BLaER1 treated with 17β-estradiol and CSF1 and Interleukin-3, amounts not matched to agents 10 nM and 100 nM (cell line): Measurements from ENCODE around the gene RBPJ.
A peak's percentile ranks its signal among the peaks of the same experiment; 100 is the strongest.

Source experiments
- H3K27ac ChIP-seq, 11 experiments: shearing (Covaris generic); formaldehyde crosslinking; 2 replicates each; pipeline ENCODE4 v1.8.1; 2022
- H3K27me3 ChIP-seq, 11 experiments: shearing (Covaris generic); formaldehyde crosslinking; 2 replicates each; pipeline ENCODE4 v1.8.1; 2022
- H3K36me3 ChIP-seq, 11 experiments: shearing (Covaris generic); formaldehyde crosslinking; 2 replicates each; pipeline ENCODE4 v1.8.1; 2022
- H3K4me1 ChIP-seq, 10 experiments: shearing (Covaris generic); formaldehyde crosslinking; 2 replicates each; pipeline ENCODE4 v1.8.1; 2022
- H3K4me2 ChIP-seq, 11 experiments: shearing (Covaris generic); formaldehyde crosslinking; 2 replicates each; pipeline ENCODE4 v1.8.1; 2022
- H3K4me3 ChIP-seq, 10 experiments: shearing (Covaris generic); formaldehyde crosslinking; 2 replicates each; pipeline ENCODE4 v1.8.1; 2022
- H3K9ac ChIP-seq, 11 experiments: shearing (Covaris generic); formaldehyde crosslinking; 2 replicates each; pipeline ENCODE4 v1.8.1; 2022
- H3K9me3 ChIP-seq, 11 experiments: shearing (Covaris generic); formaldehyde crosslinking; replicated peaks in 1 of 11; 2 replicates each; pipeline ENCODE4 v1.8.1; 2022
- H4K20me1 ChIP-seq, 11 experiments: shearing (Covaris generic); formaldehyde crosslinking; 2 replicates each; pipeline ENCODE4 v1.8.1; 2022
- Cebpa-rat ChIP-seq, 11 experiments: shearing (Covaris generic); IDR thresholded peaks; 2 replicates each; pipeline ENCODE4 v1.8.1; 2022

Gene RBPJ

GRCh38 chr4:26321373-26322221 lies 783 bp downstream of the RBPJ start:
- peaks cover 0 to 12% (median 0%) of the 10 kb centered on the region in 11 experiments; a peak in 2 of 22 replicates for H3K36me3 ChIP-seq
- peaks cover 43 to 63% (median 53%) of the 10 kb centered on the region in 10 experiments for H3K4me1 ChIP-seq
- peak overlapping the region; percentile 89 to 99 (median 97) for H3K27ac ChIP-seq
- TF ChIP-seq Cebpa-rat (IDR thresholded peaks at IDR 0.05) = no peak
- peaks cover 0 to 18% (median 8%) of the 10 kb centered on the region in 11 experiments; a peak in 15 of 22 replicates for H3K9me3 ChIP-seq
- no peaks in the 10 kb centered on the region for H3K27me3 ChIP-seq
- peaks cover 28 to 96% (median 52%) of the 10 kb centered on the region in 11 experiments for H4K20me1 ChIP-seq
- H3K4me2 ChIP-seq = peak overlapping the region; percentile 82 to 99 (median 95)
- peak overlapping the region; percentile 76 to 98 (median 90) for H3K4me3 ChIP-seq
- H3K9ac ChIP-seq = peak overlapping the region; percentile 95 to 99 (median 98)

- Histone ChIP-seq H3K27ac (peak overlapping the region; percentile 89 to 99 (median 97); a peak in 21 of 22 replicates), H3K36me3 (peaks cover 0 to 11% (median 0%) of the 10 kb centered on the region in 11 experiments; a peak in 2 of 22 replicates), H3K4me3 (peak overlapping the region; percentile 76 to 98 (median 90)), H3K4me1 (peaks cover 50 to 66% (median 60%) of the 10 kb centered on the region in 10 experiments), H4K20me1 (peaks cover 36 to 96% (median 60%) of the 10 kb centered on the region in 11 experiments), H3K27me3 (no peaks in the 10 kb centered on the region), H3K4me2 (peak overlapping the region; percentile 82 to 99 (median 95)), H3K9me3 (peaks cover 0 to 11% (median 1%) of the 10 kb centered on the region in 11 experiments; a peak in 14 of 22 replicates), H3K9ac (peak overlapping the region; percentile 95 to 99 (median 98))
- no peak for TF ChIP-seq Cebpa-rat (IDR thresholded peaks at IDR 0.05)
Observed at GRCh38 chr4:26322346-26322745, 1.5 kb downstream of the RBPJ start.

DNA sequence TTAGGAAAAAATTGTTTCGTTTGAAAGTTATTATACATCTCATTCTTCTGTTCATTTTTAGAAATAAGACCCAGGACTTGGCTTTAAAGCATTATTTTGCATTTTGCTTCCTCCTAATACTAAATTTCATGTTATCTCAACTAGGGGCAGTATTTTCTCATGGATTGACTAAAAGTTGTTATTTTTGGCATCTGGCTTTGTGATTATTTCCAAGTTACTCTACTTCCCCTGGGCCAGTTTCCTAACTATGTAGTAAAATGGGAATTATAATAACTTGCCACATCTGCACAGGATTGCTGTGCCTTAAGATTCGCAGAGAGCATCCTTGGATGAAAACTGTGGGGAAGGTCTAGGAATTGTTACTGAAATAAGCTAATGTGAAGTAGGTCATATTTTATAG lies 3.0 kb downstream of the RBPJ start:
- Histone ChIP-seq H3K4me2 (peak overlapping the region; percentile 82 to 99 (median 95)), H3K4me1 (peaks cover 41 to 63% (median 55%) of the 10 kb centered on the region in 10 experiments), H3K4me3 (peak overlapping the region in 5 of 10 experiments; percentile 76 to 98 (median 91); a peak in 9 of 20 replicates), H3K9ac (peak overlapping the region in 7 of 11 experiments; percentile 48 to 99 (median 98); a peak in 11 of 22 replicates), H3K27ac (peak overlapping the region in 5 of 11 experiments; percentile 16 to 98 (median 97); a peak in 7 of 22 replicates), H4K20me1 (peaks cover 51 to 96% (median 75%) of the 10 kb centered on the region in 11 experiments), H3K36me3 (peaks cover 0 to 17% (median 0%) of the 10 kb centered on the region in 11 experiments; a peak in 7 of 22 replicates), H3K27me3 (no peaks in the 10 kb centered on the region), H3K9me3 (no peaks in the 10 kb centered on the region)
- no peak for TF ChIP-seq Cebpa-rat (IDR thresholded peaks at IDR 0.05)

DNA sequence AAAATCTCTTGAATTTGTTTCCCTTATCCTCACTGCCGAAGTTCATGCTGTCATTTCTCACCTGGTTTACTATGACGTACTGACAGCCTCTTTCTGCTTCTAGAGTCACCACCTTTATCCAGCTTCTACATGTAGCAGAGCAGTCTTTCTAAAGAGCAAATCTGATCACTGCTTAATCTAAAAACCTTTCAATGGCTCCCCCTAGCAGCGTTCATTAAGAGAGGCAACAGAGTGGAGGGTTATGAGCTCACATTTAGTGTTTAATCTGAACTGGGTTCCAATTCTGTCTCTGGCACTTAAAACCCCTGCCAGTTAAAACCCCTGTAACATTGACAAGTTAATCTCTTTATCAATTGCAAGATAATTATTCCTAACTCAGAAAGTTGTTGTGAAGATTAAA lies 4.4 kb downstream of the RBPJ start:
- Histone ChIP-seq H3K9ac (peak overlapping the region in 3 of 11 experiments; percentile 95 to 99 (median 97); a peak in 7 of 22 replicates), H3K27me3 (no peaks in the 10 kb centered on the region), H3K9me3 (no peaks in the 10 kb centered on the region), H4K20me1 (peaks cover 64 to 99% (median 88%) of the 10 kb centered on the region in 11 experiments), H3K27ac (peak overlapping the region in 3 of 11 experiments; percentile 3 to 98 (median 97); a peak in 5 of 22 replicates), H3K4me1 (peaks cover 43 to 76% (median 57%) of the 10 kb centered on the region in 10 experiments), H3K36me3 (peaks cover 0 to 25% (median 0%) of the 10 kb centered on the region in 11 experiments; a peak in 7 of 22 replicates), H3K4me3 (peak overlapping the region in 3 of 10 experiments; percentile 76 to 91 (median 89); a peak in 7 of 20 replicates), H3K4me2 (peak overlapping the region; percentile 4 to 99 (median 91); a peak in 16 of 22 replicates)
- no peak for TF ChIP-seq Cebpa-rat (IDR thresholded peaks at IDR 0.05)

DNA sequence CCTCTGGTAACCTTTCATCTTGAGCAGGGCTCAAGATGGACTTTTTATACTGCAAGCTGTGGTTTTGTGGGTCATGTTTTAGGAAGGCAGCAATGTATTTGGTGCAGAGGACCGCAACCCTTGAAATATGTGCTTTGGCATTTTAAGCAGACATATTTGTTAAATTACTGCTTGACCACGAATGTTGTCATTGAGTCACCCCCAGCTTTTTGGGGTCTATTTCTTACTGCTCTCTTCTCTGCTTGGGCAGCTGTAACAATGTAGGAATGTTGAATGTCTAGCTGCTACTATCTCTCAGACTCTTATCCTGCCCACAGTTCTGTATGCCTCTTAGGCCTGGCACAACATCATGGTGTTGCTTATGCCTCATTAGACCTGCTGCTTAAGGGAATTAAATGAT lies 6.0 kb downstream of the RBPJ start:
- Histone ChIP-seq H3K4me1 (peaks cover 58 to 92% (median 73%) of the 10 kb centered on the region in 10 experiments), H3K27ac (0 out of 22 replicates have a peak overlapping the region, but pooled peaks of 1 of the 11 experiments have one; percentile 16), H3K36me3 (peaks cover 0 to 33% (median 0%) of the 10 kb centered on the region in 11 experiments; a peak in 11 of 22 replicates), H3K27me3 (no peaks in the 10 kb centered on the region), H4K20me1 (peaks cover 80 to 100% (median 99%) of the 10 kb centered on the region in 11 experiments), H3K4me3 (peak overlapping the region in 2 of 10 experiments; percentile 20 to 91; a peak in 3 of 20 replicates), H3K4me2 (peak overlapping the region; percentile 47 to 99 (median 57)), H3K9ac (peak overlapping the region in 4 of 11 experiments; percentile 10 to 99 (median 74); a peak in 7 of 22 replicates), H3K9me3 (no peaks in the 10 kb centered on the region)
- no peak for TF ChIP-seq Cebpa-rat (IDR thresholded peaks at IDR 0.05)

- no peak for TF ChIP-seq Cebpa-rat (IDR thresholded peaks at IDR 0.05)
- H3K9me3 ChIP-seq = no peaks in the 10 kb centered on the region
- peaks cover 0 to 53% (median 7%) of the 10 kb centered on the region in 11 experiments; a peak in 17 of 22 replicates for H3K36me3 ChIP-seq
- H3K4me1 ChIP-seq = peaks cover 32 to 100% (median 51%) of the 10 kb centered on the region in 10 experiments
- H3K9ac ChIP-seq = peak overlapping the region in 2 of 11 experiments; percentile 23 to 50; a peak in 2 of 22 replicates
- H4K20me1 ChIP-seq = peaks cover 96 to 100% (median 100%) of the 10 kb centered on the region in 11 experiments
- peak overlapping the region; percentile 53 to 90 (median 68) for H3K4me2 ChIP-seq
- no peak overlapping the region for H3K4me3 ChIP-seq
- peak overlapping the region in 7 of 11 experiments; percentile 2 to 53 (median 14); a peak in 9 of 22 replicates for H3K27ac ChIP-seq
- no peaks in the 10 kb centered on the region for H3K27me3 ChIP-seq
Observed at GRCh38 chr4:26330186-26330787, 9.5 kb downstream of the RBPJ start.

DNA sequence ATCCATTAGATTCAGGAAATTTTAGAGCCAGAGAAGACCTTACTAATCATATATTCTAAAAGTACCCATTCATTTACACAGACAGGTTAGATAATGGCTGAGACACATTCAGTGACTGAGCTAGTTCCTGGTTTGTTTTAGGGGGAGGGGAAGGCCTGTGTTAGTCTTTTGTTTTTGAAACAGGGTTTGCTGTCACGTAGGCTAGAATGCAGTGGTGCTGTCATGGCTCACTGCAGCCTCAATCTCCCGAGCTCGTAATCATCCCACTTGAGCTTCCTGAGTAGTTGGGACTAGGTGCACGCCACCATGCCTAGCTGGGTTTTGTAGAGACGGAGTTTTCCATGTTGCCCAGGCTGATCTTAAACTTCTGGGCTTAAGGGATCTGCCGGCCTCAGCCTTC lies 10.1 kb downstream of the RBPJ start:
- TF ChIP-seq Cebpa-rat (IDR thresholded peaks at IDR 0.05) = no peak
- H3K9me3 ChIP-seq = no peaks in the 10 kb centered on the region
- peaks cover 0 to 59% (median 11%) of the 10 kb centered on the region in 11 experiments; a peak in 18 of 22 replicates for H3K36me3 ChIP-seq
- H3K4me3 ChIP-seq = no peak overlapping the region
- peak overlapping the region in 7 of 11 experiments; percentile 2 to 50 (median 16); a peak in 5 of 22 replicates for H3K9ac ChIP-seq
- peak overlapping the region; percentile 53 to 90 (median 68) for H3K4me2 ChIP-seq
- peak overlapping the region in 7 of 11 experiments; percentile 2 to 53 (median 30); a peak in 10 of 22 replicates for H3K27ac ChIP-seq
- no peaks in the 10 kb centered on the region for H3K27me3 ChIP-seq
- H4K20me1 ChIP-seq = peaks cover 96 to 100% (median 100%) of the 10 kb centered on the region in 11 experiments
- peaks cover 31 to 100% (median 46%) of the 10 kb centered on the region in 10 experiments for H3K4me1 ChIP-seq

DNA sequence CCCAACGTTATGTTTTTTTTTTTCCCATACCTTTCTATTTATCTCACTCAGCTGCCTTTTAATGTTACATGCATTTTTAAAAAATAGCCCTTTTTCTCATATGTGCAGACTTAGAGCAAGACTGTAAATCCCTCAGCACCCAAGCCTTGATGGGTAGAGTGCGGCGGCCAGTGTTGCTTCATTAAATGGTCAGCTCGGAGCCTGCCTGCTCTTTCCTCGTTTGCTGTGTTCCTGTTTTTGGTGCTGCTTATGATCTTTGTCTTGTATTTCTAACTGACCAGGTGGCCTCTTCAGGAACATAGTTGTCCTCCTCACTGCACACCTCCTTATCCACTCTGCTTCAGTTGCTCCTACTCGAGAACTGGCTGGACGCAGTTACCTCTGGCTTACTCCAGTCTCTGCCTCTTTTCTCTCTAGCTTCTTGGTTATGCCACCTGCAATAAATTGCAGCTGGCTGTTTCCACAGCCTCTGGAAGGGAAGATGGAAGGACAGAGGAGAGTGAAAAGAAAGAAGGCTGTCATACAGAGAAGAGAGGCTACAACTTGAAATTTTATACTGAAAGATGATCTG lies 10.7 kb downstream of the RBPJ start:
- peak overlapping the region in 6 of 11 experiments; percentile 2 to 50 (median 18); a peak in 4 of 22 replicates for H3K9ac ChIP-seq
- no peaks in the 10 kb centered on the region for H3K9me3 ChIP-seq
- peak overlapping the region; percentile 53 to 90 (median 68) for H3K4me2 ChIP-seq
- H3K27ac ChIP-seq = peak overlapping the region in 6 of 11 experiments; percentile 2 to 53 (median 38); a peak in 7 of 22 replicates
- H3K4me1 ChIP-seq = peaks cover 29 to 100% (median 41%) of the 10 kb centered on the region in 10 experiments
- H4K20me1 ChIP-seq = peaks cover 96 to 100% (median 100%) of the 10 kb centered on the region in 11 experiments
- no peak overlapping the region for H3K4me3 ChIP-seq
- H3K36me3 ChIP-seq = peaks cover 0 to 65% (median 11%) of the 10 kb centered on the region in 11 experiments; a peak in 18 of 22 replicates
- TF ChIP-seq Cebpa-rat (IDR thresholded peaks at IDR 0.05) = no peak
- no peaks in the 10 kb centered on the region for H3K27me3 ChIP-seq
